ENCODE measurements around the gene STK32C.
"Not testable (repeated sequence)": the region's sequence is repeated elsewhere in the genome, so short reads cannot be mapped to it uniquely, and the experiment has no call there.

STK32C gene

DNA sequence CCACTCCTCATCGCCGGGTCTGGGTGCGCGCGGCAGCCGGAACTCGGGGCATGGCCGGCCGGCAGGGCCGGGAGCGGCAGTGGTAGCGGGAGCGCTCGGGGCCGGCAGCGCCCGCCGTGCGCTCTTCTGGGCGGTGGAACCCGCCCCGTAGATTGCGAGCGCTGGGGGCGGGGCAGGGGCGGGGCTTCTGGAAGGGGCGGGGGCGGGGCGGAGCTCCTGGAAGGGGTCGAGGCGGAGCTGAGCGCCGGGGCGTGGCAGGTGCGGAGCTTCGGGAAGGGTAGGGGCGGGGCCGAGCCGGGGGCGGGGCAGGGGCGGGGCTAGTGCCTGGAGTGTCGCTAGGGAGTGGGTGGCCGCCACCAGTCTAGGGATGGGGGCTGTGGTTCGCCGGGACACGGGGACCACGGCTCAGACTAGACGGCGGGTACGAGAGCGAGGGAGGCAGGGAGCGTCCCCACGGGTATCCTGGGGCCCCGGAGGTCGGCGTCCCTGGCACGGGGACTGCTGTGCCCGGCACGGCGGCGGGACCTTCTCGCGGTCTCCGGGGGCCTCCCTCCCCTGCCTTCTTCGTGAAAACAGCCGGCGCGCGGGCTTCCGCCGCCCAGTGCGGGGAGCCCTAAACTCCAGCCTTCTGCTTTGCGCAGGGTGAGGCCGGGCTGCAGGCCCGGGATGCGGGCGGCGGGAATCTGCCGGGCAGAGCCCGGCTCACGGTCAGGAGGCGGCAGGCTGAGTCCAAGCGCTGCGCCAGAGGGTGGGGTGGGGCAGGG, at the start of gene STK32C:
TSS of gene STK32C (minus strand) at position 128 of the 764 bp plus-strand sequence. CDS start at position 11, 117 bp downstream.
- peak; percentile 24 for DNase-seq

DNA sequence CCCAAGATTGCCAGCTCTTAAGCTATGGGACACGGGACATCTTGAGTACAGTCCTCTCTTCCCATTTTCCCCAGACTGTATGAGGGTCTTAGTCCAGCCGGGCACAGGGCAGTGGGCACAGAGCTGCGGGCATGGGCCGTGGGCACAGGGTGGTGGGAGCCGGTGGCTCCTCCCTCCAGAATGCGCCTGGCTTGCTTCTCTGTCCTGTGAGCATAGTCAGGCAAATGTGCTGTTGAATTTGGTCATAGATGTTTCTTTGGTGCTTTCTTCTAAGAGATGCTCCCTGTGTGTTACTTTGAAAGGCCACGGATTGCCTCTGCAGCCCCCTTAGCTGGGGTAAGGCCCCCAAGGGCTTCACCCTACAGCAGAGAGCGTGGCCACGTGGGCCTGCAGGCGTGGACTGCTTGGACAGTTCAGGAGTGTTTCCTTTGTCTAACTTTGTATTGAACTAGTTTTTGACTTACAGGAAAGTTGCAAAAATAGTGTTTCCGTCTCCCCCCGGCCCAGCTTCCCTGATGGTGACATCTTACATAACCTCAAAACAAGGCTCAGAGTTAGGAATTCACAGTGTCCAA, 49.0 kb upstream of the STK32C start:
- DNase-seq: no peak

DNA sequence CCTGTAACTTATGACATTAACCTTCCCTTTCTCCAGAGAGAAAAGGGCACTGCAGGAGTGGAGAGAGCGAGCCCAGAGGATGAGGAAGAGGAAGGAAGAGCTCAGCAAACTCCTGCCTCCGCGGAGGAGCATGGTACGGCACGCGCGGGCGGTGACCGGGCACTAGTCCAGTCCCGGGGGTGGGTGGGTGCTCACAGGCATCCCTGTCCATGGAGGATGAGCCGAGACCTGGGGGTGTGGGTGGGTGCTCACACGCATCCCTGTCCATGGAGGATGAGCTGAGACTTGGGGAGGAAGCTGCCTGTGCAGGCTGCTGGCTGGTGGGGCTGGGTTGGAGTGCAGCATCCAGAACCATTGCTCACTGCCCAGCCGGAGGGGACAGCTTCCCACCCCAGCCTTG, 48.0 kb upstream of the STK32C start:
- DNase-seq: no peak

DNA sequence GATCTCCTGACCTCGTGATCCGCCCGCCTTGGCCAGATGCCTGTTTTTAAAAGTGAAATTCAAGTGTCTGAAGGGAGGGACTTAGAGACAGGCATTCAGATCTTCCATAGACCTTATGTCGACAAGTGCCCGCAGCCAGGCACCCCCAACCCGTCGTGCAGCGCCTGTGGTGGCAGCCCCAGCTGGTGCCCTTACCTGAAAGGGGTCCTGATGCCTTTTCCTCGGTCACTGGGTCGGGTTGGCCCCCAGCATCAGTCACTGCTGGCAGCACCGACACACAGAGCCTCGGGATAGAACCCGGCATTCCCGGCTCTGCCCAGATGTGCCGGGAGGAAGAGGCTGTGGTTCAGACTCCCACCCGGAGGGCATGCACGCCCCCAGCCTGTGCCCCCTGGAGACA, 47.5 kb upstream of the STK32C start:
- no peak for DNase-seq

DNA sequence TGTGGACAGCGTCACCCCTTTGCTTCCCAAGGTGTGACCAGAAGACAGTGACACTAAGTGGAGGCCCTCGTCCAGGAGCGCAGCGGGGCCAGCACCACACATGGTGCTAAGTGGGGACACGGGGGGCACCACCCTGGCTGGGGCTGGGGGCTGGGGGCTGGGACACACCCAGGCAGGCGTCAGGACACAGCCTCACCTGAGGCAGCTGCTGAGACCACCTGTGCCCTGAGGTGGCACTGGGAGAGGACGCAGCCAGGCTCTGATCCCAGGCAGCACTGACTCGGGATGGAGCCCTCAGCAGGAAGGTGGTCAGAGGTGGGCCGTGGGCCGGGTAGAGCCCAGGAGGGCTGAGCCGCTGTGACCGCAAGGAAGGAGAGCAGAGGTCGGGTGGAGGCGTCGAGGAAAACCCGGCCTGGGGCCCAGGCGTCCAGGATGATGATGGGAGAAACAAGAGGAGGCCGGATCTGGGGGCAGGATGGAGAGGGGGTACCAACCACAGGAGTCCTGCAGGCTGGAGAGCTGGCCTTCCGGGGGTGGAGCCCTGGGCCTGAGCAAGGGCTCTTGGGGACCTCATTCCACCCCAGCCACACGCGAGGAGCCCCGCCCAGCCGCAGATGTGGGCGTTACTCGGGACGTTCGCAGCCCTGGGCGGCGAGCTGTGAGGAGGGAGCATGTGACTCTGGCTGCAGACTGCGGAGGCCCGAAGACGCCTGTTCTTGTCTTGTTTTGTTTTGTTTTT, 46.8 kb upstream of the STK32C start:
- no peak for DNase-seq

DNA sequence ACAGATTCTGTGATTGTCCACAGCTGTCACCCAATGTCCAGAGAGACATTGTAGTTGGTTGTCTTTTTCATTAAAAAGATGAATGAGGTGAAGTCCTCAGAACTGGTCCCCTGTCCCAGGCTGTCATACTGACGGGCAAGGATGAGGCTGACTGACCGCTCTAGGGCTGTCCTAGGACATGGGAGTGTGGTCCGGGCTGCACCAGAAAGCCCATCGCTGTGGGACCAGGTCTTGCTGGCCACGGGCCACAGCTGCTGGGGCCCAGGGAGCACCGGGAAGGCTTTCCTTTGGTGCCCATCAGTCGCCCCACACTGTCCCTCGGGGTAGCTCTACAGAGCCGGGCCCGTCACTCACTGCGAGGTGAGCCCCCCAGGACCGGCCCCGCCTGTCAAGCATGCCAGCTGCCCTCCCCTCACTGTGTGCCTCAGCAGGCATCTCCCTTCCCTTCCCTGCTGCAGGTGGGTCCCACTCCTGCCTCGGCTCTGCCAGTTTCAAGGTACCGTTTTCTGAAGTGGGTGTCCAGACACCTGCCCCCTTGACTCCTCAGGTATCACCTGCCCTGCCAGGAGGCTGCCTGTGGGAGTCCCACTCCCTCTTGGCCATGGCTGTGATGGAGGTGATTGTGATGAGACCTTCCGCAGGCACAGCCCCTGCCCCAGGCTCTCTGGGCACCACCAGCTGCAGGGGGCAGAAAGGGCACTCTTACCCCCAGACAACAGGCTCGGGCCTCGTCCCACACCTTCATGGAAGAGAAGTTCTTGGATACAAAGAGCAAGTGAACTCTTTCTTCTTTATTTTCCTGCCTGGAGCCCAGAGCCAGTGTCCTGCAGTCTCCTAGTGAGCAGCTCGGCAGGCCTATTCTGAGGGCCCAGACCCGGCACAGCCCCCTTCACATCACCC, 46.0 kb upstream of the STK32C start:
- no peak for DNase-seq

DNA sequence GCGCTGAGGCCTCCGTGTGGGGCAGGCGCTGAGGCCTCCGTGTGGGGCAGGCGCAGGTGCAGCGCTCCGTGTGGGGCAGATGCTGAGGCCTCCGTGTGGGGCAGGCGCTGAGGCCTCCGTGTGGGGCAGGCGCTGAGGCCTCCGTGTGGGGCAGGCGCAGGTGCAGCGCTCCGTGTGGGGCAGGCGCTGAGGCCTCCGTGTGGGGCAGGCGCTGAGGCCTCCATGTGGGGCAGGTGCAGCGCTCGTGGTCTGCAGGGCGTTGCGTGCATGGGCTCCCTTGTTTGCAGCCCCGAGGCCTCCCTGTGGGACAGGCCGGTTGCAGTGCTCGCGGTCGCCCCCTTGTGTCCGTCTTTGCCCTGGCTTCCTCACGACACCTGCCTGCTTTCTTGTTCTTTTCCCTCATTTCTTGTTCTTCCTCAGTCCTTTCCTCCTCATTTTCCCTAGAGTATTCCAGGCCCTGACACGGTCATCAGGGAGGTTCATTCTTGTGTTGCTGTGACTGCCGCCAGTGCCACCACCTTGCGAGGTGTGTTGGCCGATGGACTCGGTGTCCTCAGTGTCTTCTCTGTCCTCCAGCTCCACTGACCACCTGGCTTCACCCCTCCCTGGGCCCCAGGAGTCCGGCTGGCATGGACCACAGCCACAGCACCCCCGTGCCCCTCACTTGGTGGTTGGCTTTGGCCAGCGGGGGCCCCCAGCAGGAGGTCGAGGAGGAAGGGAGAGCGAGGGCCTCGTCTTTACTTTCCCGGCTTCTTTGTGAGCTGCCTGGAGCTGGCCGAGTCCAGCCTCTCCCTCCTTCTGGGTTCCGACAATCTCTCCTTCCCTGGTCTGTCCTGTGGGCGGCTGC, 44.9 kb upstream of the STK32C start:
- peak; percentile 27 for DNase-seq

DNA sequence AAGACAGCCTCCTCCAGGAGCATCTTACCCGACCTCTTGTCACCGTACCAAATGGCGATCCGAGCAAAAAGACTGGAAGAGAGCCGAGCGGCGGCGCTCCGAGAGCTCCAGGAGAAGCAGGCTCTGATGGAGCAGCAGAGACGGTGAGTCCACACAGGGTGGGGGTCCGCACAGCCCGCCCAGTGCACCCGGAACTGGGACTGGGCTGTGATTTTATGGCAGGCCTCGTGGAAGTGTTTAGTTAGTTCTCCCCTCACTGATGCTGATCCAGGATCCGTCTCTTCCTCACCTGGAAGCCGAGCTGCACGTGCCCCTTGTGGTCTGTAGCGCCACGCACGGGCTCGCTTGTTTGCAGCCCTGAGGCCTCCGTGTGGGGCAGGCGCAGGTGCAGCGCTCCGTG, 43.9 kb upstream of the STK32C start:
- DNase-seq: no peak

DNA sequence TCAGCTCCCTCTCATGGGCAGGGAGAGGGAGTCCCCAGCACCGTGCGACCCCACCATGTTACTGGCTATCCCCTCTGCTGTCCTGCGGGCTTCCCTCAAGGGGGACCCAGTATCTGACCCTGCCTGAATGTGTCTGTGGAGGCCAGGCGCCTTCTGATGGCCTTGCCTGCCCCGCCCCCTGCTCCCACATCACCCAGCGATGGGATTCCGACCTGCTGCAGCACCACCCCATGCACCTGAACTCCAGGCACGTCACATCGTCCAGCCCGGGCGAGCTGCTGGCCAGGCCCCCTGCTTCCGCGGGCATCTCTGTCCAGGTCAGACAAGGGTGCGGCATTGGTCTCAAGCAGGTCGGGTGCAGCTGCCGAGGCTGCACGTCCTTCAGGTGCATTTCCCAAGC, 43.2 kb upstream of the STK32C start:
- no peak for DNase-seq

DNA sequence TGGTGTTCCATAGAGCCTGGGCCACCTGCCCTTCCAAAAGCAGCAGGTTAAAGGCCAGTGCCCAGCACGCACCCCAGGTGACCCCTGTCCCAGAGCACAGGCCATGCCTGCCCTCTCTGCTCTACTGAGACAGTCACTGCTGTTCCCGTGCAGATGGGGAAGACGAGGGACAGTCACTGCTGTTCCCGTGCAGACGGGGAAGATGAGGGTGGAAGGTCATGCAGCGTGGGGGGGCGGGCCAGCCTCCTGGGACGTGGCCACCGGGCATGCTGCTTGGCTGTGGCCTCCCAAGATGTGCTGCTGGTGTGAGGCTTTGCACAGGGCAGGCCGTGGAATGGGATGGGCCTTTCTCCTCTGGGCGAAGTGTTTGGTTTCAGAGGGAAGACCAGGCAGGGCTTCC, 42.6 kb upstream of the STK32C start:
- DNase-seq: no peak

DNA sequence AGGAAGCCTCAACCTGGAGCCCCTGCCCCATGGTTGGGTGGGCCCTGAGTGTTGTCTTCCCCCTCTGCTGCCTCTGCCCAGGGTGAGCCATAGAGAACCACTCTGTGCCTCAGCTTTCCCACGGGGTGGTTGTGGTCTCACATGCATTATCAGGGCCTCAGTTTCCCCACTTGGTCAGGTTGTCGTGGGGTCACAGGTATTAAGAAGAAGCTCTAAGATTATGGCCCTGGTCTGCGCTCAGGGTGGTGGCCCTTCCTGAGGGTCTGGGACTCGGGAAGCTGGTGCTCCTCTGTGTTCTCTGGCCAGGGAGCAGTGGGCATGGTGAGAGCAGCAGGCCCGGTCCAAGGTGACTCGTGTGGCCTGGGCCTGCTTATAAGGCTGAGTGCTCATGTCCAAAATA, 42.0 kb upstream of the STK32C start:
- DNase-seq: no peak

DNA sequence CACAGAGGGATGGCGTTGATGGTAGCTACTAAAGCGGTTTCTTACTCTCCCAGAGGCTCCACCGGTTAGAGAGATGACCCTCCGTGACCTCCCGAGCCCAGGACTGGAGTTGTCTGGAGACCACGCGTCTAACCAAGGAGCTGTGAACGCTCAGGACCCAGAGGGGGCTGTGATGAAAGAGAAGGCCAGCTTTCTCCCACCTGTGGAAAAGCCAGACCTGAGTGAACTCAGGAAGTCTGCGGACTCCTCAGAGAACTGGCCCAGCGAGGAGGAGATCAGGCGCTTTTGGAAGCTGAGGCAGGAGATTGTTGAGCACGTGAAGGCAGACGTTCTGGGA, 40.1 kb upstream of the STK32C start:
- DNase-seq: no peak

DNA sequence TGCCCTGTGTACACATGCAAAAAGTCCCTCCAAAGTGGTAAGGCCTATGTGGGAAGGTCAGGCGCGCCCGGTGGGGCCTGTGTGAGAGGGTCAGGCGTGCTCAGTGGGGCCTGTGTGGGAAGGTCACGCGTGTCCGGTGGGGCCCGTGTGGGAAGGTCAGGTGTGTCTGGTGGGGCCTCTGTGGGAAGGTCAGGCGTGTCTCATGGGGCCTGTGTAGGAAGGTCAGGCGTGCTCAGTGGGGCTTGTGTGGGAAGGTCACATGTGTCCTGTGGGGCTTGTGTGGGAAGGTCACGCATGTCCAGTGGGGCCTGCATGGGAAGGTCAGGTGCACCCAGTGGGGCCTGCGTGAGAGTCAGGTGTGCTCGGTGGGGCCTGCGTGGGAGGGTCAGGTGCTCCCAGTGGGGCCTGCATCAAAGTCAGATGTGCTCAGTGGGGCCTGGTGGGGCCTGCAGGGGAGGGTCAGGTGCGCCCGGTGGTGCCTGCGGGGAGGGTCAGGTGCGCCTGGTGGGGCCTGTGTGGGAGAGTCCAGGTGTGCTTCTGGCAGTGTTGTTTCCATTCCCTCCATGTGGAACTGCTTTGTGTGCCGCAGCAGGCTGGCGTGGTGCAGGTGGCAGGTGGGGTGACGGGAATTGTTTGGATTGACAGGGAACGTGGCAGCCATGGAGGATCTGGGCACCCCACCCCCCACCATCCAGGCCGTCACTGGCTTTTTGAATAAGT, 39.6 kb upstream of the STK32C start:
- no peak for DNase-seq

DNA sequence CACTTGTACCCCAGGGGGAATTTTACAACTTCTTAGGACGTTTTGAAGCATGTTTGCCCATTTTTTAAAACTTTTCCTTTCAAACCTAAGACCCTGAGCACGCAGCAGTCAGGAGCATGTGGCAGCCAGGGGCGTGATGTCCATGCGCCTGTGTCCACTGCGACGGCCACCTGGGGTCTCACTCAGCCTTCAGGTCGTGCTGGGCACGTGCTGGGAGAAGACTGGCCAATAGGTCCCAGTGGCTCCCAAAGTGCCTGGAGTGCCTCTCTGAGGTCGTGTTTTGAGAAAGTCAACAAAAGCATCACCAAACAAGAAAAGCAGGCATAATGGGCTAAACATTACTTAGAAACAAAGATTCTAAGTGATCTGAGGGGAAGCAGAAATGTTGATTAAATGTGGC, 39.1 kb upstream of the STK32C start:
- no peak for DNase-seq

DNA sequence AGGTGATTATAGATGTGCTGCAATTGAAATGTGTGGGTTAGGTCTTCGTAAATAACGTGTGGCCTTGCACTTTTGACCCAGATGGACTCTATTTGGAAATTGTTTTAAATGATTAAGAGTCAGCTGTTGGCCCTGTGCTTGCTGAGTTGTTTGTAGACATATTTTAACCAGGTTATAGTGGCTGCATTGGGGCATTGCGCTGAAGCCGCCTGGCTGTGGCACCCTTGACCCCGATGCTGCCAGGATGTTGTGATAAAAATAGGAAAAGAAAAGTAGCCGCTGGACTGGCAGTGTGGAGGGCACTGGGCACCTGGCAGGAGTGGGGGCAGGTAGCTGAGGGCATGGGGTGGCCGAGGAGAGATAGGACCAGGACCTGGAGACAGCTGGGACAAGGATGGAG, 37.6 kb upstream of the STK32C start:
- DNase-seq: no peak

DNA sequence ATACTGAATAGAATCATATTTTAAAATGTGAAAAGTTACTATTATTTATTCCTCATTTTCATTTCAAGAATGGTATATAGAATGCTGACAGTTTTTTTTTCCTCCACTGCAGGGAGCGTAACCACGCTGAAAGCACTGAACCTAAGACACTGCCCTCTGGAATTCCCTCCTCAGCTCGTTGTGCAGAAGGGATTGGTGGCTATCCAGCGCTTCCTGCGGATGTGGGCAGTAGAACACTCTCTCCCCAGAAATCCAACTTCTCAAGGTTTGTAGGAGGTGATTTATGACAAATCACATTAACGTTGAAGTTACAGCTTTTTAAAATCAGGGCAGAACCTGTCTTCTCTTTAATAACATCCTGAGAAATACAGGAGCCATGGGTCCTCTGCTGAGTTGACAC, 36.6 kb upstream of the STK32C start:
- DNase-seq: no peak

DNA sequence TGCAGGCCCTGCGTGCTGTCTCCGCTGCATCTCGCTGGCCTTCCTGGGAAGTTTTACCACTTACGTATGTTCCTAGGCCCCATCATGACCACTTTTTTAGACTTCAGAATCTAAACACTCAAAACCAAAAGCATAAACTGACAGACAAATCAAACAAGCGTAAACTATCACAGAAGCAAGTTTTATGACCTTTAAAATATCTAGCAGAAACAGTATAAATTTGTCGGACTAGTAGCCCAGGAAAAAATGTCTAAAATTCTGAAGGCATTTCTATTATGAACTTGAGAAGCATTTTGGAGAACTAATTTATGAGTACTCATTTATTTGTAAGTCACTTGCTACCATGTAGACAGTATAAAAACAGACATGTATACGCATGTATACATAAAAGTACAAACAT, 34.8 kb upstream of the STK32C start:
- DNase-seq: no peak

DNA sequence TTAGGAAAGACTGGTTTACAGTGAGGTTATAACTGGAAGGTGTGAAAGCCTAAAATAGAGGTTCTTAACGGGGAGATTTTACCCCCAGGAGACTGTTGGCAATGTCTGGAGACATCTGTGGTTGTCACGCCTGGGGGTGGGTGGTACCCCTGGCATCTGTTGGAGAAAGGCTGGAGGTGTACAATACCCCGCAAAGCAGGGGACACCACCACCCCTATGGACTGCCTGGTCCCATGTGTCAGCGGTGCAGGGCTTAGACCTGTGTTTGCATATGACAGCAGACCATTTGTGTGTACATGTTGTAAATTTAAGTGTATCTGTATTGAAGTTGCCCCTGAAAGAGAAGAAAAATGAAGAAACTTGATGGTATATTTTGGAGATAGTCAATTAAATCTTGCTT, 34.0 kb upstream of the STK32C start:
- no peak for DNase-seq

DNA sequence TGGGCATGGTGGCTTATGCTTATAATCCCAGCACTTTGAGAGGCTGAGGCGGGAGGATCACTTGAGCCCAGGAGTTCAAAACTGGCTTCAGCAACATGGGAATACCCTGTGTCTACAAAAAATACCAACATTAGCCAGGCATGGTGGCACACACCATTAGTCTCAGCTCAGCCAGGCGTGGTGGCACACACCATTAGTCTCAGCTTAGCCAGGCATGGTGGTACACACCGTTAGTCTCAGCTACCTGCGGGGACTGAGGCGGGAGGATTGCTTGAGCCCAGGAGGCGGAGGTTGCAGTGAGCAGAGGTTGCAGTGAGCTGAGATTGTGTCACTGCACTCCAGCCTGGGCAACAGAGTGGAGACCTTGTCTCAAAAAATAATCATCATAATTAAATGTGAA, 33.3 kb upstream of the STK32C start:
- no peak for DNase-seq

DNA sequence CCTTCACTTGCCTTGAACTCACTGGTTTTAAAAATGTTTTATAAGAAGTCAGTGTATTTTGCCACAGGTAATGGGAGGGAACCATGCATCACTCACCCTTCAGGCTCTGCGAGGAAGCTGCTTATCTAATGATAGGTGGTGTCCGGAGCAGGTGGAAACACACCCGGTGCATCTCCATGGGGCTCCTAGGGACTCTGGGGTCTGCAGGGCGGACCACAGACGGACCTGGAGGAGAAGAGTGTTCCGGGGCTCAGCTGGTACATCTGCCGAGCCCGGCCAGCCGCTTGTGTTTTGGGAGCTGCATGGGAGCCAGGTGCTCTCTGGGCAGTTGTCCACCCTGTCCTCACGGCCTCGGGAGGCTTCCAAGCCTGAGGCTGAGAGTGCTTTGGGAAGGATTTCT, 31.5 kb upstream of the STK32C start:
- no peak for DNase-seq

DNA sequence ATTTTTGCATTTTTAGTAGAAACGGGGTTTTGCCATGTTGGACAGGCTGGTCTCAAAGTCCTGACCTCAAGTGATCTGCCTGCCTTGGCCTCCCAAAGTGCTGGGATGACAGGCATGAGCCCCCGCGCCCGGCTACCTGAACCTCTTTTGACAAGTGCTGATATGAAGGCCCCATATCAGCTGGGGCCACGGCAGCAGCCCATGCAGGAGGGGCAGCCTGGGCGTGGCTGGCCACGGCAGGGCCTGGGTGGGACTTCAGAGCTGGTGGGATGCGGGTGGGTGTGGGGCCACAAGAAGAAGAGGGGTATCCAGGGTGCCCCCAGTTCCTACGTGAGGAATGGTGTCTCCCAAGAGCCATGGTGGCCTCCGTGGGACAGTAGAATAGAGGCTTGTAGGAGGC, 31.1 kb upstream of the STK32C start:
- DNase-seq: no peak

DNA sequence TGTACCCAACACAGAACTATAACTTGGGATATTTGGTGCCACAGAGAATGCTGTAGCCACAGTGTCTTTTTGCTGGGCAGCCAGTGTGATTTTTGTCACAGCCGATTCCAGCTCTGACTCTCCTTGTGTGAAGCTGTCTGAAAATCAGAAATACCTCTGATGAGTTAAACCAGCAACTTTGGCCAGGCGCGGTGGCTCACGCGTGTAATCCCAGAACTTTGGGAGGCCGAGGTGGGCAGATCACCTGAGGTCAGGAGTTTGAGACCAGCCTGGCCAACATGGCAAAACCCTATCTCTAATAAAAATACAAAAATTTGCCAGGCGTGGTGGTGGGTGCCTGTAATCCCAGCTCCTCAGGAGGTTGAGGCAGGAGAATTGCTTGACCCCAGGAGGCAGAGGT, 30.1 kb upstream of the STK32C start:
- DNase-seq: not testable (repeated sequence)
